Measurements from ENCODE around the gene CTNNA3.

The CTNNA3 gene

GRCh38 chr10:66246177-66246576, 1449.8 kb downstream of the CTNNA3 start:
- TF ChIP-seq CTCF (IDR thresholded peaks at IDR 0.05; ENCODE audit: control insufficient read depth, insufficient read depth, low read depth, low read length, missing control alignments): no peak
- H3K4me3 ChIP-seq (ENCODE audit: control insufficient read depth, low read depth, low read length): no peak overlapping the region
- no peak for DNase-seq (ENCODE audit: low read depth)

GRCh38 chr10:66244953-66245352, 1451.0 kb downstream of the CTNNA3 start:
- H3K4me3 ChIP-seq (ENCODE audit: control insufficient read depth, low read depth, low read length): no peak overlapping the region
- no peak for DNase-seq (ENCODE audit: low read depth)
- TF ChIP-seq CTCF (IDR thresholded peaks at IDR 0.05; ENCODE audit: control insufficient read depth, insufficient read depth, low read depth, low read length, missing control alignments): no peak

- no peak for TF ChIP-seq CTCF (IDR thresholded peaks at IDR 0.05; ENCODE audit: control insufficient read depth, insufficient read depth, low read depth, low read length, missing control alignments)
- no peak for DNase-seq (ENCODE audit: low read depth)
- no peak overlapping the region for H3K4me3 ChIP-seq (ENCODE audit: control insufficient read depth, low read depth, low read length)
These were observed 1453.1 kb downstream of the CTNNA3 start for GRCh38 chr10:66242885-66243284.

GRCh38 chr10:66239062-66239461, 1456.9 kb downstream of the CTNNA3 start:
- DNase-seq (ENCODE audit: low read depth): no peak
- no peak for TF ChIP-seq CTCF (IDR thresholded peaks at IDR 0.05; ENCODE audit: control insufficient read depth, insufficient read depth, low read depth, low read length, missing control alignments)
- H3K4me3 ChIP-seq (ENCODE audit: control insufficient read depth, low read depth, low read length): no peak overlapping the region

- no peak for TF ChIP-seq CTCF (IDR thresholded peaks at IDR 0.05; ENCODE audit: control insufficient read depth, insufficient read depth, low read depth, low read length, missing control alignments)
- no peak overlapping the region for H3K4me3 ChIP-seq (ENCODE audit: control insufficient read depth, low read depth, low read length)
- DNase-seq (ENCODE audit: low read depth): no peak
These were observed 1457.7 kb downstream of the CTNNA3 start for GRCh38 chr10:66238343-66238742.

- TF ChIP-seq CTCF (IDR thresholded peaks at IDR 0.05; ENCODE audit: control insufficient read depth, insufficient read depth, low read depth, low read length, missing control alignments): no peak
- H3K4me3 ChIP-seq (ENCODE audit: control insufficient read depth, low read depth, low read length): no peak overlapping the region
- no peak for DNase-seq (ENCODE audit: low read depth)
These were observed 1461.1 kb downstream of the CTNNA3 start for GRCh38 chr10:66234872-66235271.

GRCh38 chr10:66228887-66229286, 1467.1 kb downstream of the CTNNA3 start:
- H3K4me3 ChIP-seq (ENCODE audit: control insufficient read depth, low read depth, low read length): no peak overlapping the region
- no peak for TF ChIP-seq CTCF (IDR thresholded peaks at IDR 0.05; ENCODE audit: control insufficient read depth, insufficient read depth, low read depth, low read length, missing control alignments)
- no peak for DNase-seq (ENCODE audit: low read depth)
